ENCODE results near the gene PDE6B.

PDE6B gene

GRCh38 chr4:678331-679103 lies 53.1 kb downstream of the PDE6B start:
- no peak for DNase-seq
- in situ Hi-C loops (cut with MboI; ENCODE audit: low pct_unique_long_range_greater_than_20kb, low sequenced_read_pairs), result no loop called here

GRCh38 chr4:679104-679481 lies 53.7 kb downstream of the PDE6B start:
- DNase-seq, result no peak
- in situ Hi-C loops (cut with MboI; ENCODE audit: low pct_unique_long_range_greater_than_20kb, low sequenced_read_pairs), result no loop called here

GRCh38 chr4:679629-680028 lies 54.3 kb downstream of the PDE6B start:
- in situ Hi-C loops (cut with MboI; ENCODE audit: low pct_unique_long_range_greater_than_20kb, low sequenced_read_pairs), result no loop called here

GRCh38 chr4:680091-680490 lies 54.7 kb downstream of the PDE6B start:
- in situ Hi-C loops (cut with MboI; ENCODE audit: low pct_unique_long_range_greater_than_20kb, low sequenced_read_pairs), result no loop called here
- DNase-seq, result no peak

More at GRCh38 chr4:679629-680028, 54.3 kb downstream of the PDE6B start:
- DNase-seq, result no peak

- no peak for DNase-seq
- in situ Hi-C loops (cut with MboI; ENCODE audit: low pct_unique_long_range_greater_than_20kb, low sequenced_read_pairs), result no loop called here
These were observed 55.2 kb downstream of the PDE6B start for GRCh38 chr4:680551-680927.

- no peak for DNase-seq
- in situ Hi-C loops (cut with MboI; ENCODE audit: low pct_unique_long_range_greater_than_20kb, low sequenced_read_pairs), result no loop called here
These were observed 55.7 kb downstream of the PDE6B start for GRCh38 chr4:680928-681645.

- no peak for DNase-seq
- in situ Hi-C loops (cut with MboI; ENCODE audit: low pct_unique_long_range_greater_than_20kb, low sequenced_read_pairs), result no loop called here
These were observed 56.5 kb downstream of the PDE6B start for GRCh38 chr4:681736-682451.

- no peak for DNase-seq
- in situ Hi-C loops (cut with MboI; ENCODE audit: low pct_unique_long_range_greater_than_20kb, low sequenced_read_pairs), result no loop called here
These were observed 57.3 kb downstream of the PDE6B start for GRCh38 chr4:682490-683172.

- no peak for DNase-seq
- in situ Hi-C loops (cut with MboI; ENCODE audit: low pct_unique_long_range_greater_than_20kb, low sequenced_read_pairs), result no loop called here
These were observed 58.0 kb downstream of the PDE6B start for GRCh38 chr4:683247-683897.

- in situ Hi-C loops (cut with MboI; ENCODE audit: low pct_unique_long_range_greater_than_20kb, low sequenced_read_pairs), result no loop called here
- DNase-seq, result no peak
These were observed 58.7 kb downstream of the PDE6B start for GRCh38 chr4:683982-684622.

- DNase-seq, result no peak
- in situ Hi-C loops (cut with MboI; ENCODE audit: low pct_unique_long_range_greater_than_20kb, low sequenced_read_pairs), result no loop called here
These were observed 59.4 kb downstream of the PDE6B start for GRCh38 chr4:684623-685327.

GRCh38 chr4:685679-686412 lies 60.5 kb downstream of the PDE6B start:
- in situ Hi-C loops (cut with MboI; ENCODE audit: low pct_unique_long_range_greater_than_20kb, low sequenced_read_pairs), result no loop called here
- DNase-seq, result no peak

- no peak for DNase-seq
- in situ Hi-C loops (cut with MboI; ENCODE audit: low pct_unique_long_range_greater_than_20kb, low sequenced_read_pairs), result no loop called here
These were observed 61.2 kb downstream of the PDE6B start for GRCh38 chr4:686413-687040.

- DNase-seq, result no peak
- in situ Hi-C loops (cut with MboI; ENCODE audit: low pct_unique_long_range_greater_than_20kb, low sequenced_read_pairs), result no loop called here
These were observed 61.9 kb downstream of the PDE6B start for GRCh38 chr4:687048-687970.

- in situ Hi-C loops (cut with MboI; ENCODE audit: low pct_unique_long_range_greater_than_20kb, low sequenced_read_pairs), result no loop called here
- DNase-seq, result no peak
These were observed 62.8 kb downstream of the PDE6B start for GRCh38 chr4:687971-688853.
